B cell (primary cell): ENCODE data around the gene CDCA5. TPM values are rescaled to one million over a fixed set of nuclear protein-coding genes. Genes with fewer than 3 reads are reported as not detected.

Source experiments
- ATAC-seq: fragments of 200-7000 bp; cut with Tn5 transposase; one replicate; pipeline ENCODE4 v1.10.0; 2021; ENCODE audit warnings: low read depth, mild to moderate bottlenecking, moderate number of reproducible peaks, moderate library complexity
- CTCF ChIA-PET: fragments of 350-600 bp; sonication (Branson Sonifier 250); formaldehyde crosslinking; loops from one replicate; lab custom pipeline; 2021; ENCODE audit warnings: antibody characterized with exemption, inconsistent platforms; lab: Charles Lee
- POLR2A ChIA-PET: fragments of 350-600 bp; sonication (Branson Sonifier 250); formaldehyde crosslinking; loops from one replicate; lab custom pipeline; 2021; ENCODE audit warnings: antibody characterized with exemption; lab: Charles Lee
- DNase-seq: peaks from one replicate; pipeline ENCODE4 v3.0.0; 2013
- H2AFZ ChIP-seq: 2 replicates; pipeline ENCODE4 v1.6.1; 2012; ENCODE audit warnings: mild to moderate bottlenecking, low read depth, low read length; ENCODE audit not compliant: insufficient read depth, poor library complexity, severe bottlenecking
- H3K27ac ChIP-seq, 2 donors: 1 replicate in 1 of 2; 2 replicates in 1 of 2; pipeline ENCODE4 v1.5.1; 2012 to 2013; ENCODE audit warnings: low read length in 2 of 2, mild to moderate bottlenecking in 2 of 2, moderate library complexity in 1 of 2
- H3K27me3 ChIP-seq, 4 experiments: fragments of 200-600 bp in 1 of 4; sonication (generic) in 1 of 4; replicated peaks in 1 of 4; 1 replicate in 2 of 4; 2 replicates in 2 of 4; pipeline versions ENCODE4 v1.6.1 to v1.7.0; 2013 to 2016; ENCODE audit warnings: low read length in 3 of 4, mild to moderate bottlenecking in 2 of 4, mixed read lengths in 1 of 4, moderate library complexity in 1 of 4; ENCODE audit not compliant: insufficient read depth in 4 of 4, control insufficient read depth in 3 of 4; ENCODE audit errors: control extremely low read depth in 1 of 4
- H3K36me3 ChIP-seq, 2 experiments: replicated peaks in 1 of 2; 1 replicate in 1 of 2; 2 replicates in 1 of 2; pipeline versions ENCODE4 v1.6.1 to v1.7.1; 2013; ENCODE audit warnings: low read length in 1 of 2; ENCODE audit not compliant: insufficient read depth in 2 of 2, control insufficient read depth in 1 of 2; ENCODE audit errors: control extremely low read depth in 1 of 2, extremely low read depth in 1 of 2
- H3K4me1 ChIP-seq, 2 donors: fragments of 200-600 bp in 1 of 2; sonication (generic) in 1 of 2; 1 replicate in 1 of 2; 2 replicates in 1 of 2; pipeline versions ENCODE4 v1.5.1 to v1.6.1; 2013 to 2017; ENCODE audit warnings: low read length in 2 of 2; ENCODE audit not compliant: control insufficient read depth in 2 of 2, insufficient read depth in 2 of 2
- H3K4me2 ChIP-seq: replicated peaks from 2 replicates; pipeline ENCODE3; 2012; ENCODE audit warnings: mild to moderate bottlenecking, low read depth, low read length; ENCODE audit not compliant: poor library complexity, severe bottlenecking
- H3K4me3 ChIP-seq, 5 experiments: fragments of 200-600 bp in 1 of 5; sonication (generic) in 1 of 5; 1 replicate in 3 of 5; 2 replicates in 2 of 5; pipeline versions ENCODE4 v1.5.1 to v1.7.0; 2011 to 2016; ENCODE audit warnings: low read length in 4 of 5, mild to moderate bottlenecking in 4 of 5, low read depth in 2 of 5, control low read depth in 1 of 5, moderate library complexity in 1 of 5; ENCODE audit not compliant: insufficient read depth in 1 of 5; ENCODE audit errors: control extremely low read depth in 1 of 5, extremely low read depth in 1 of 5
- H3K79me2 ChIP-seq: fragments of 200-600 bp; sonication (generic); one replicate; pipeline ENCODE4 v1.6.0; 2016; ENCODE audit warnings: low read length; ENCODE audit not compliant: control insufficient read depth, insufficient read depth
- H3K9ac ChIP-seq: fragments of 200-600 bp; sonication (generic); 2 replicates; pipeline ENCODE4 v1.6.1; 2017; ENCODE audit warnings: mild to moderate bottlenecking, low read length, moderate library complexity
- H3K9me3 ChIP-seq, 3 donors: one replicate each; pipeline versions ENCODE4 v1.6.1 to v1.7.1; 2013; ENCODE audit warnings: low read length in 2 of 3; ENCODE audit not compliant: control insufficient read depth in 2 of 3, insufficient read depth in 1 of 3; ENCODE audit errors: control extremely low read depth in 1 of 3
- H4K20me1 ChIP-seq: 2 replicates; pipeline ENCODE4 v1.6.0; 2012; ENCODE audit warnings: mild to moderate bottlenecking, low read length; ENCODE audit not compliant: insufficient read depth, control insufficient read depth, poor library complexity, severe bottlenecking
- H3K27ac Mint-ChIP-seq: one replicate; pipeline ENCODE4 v1.8.0; 2021; ENCODE audit warnings: mixed read lengths
- H3K27me3 Mint-ChIP-seq: one replicate; pipeline ENCODE4 v1.8.0; 2021; ENCODE audit warnings: mixed read lengths
- H3K4me1 Mint-ChIP-seq: one replicate; pipeline ENCODE4 v1.8.0; 2021; ENCODE audit warnings: mixed read lengths
- H3K4me3 Mint-ChIP-seq: one replicate; pipeline ENCODE4 v1.8.0; 2021; ENCODE audit warnings: mixed read lengths
- H3K9me3 Mint-ChIP-seq: one replicate; pipeline ENCODE4 v1.8.0; 2022; ENCODE audit warnings: mixed read lengths; ENCODE audit not compliant: insufficient read depth
- CTCF ChIP-seq: fragments of 200-600 bp; IDR thresholded peaks from one replicate; pipeline ENCODE4 v1.8.0; 2022; ENCODE audit warnings: antibody characterized with exemption, mild to moderate bottlenecking
- EZH2 ChIP-seq: IDR thresholded peaks from 2 replicates; pipeline ENCODE4 v1.6.1; 2012; ENCODE audit warnings: borderline replicate concordance, low read depth, mild to moderate bottlenecking, moderate library complexity, low read length; ENCODE audit not compliant: insufficient read depth, poor library complexity, severe bottlenecking
- WGBS: methylation state at CpG from one replicate; pipeline ENCODE4 v1.1.5; 2013; ENCODE audit warnings: missing lambda C conversion rate; ENCODE audit not compliant: insufficient coverage; 5-methylcytosine and 5-hydroxymethylcytosine counted together
- intact Hi-C: fragments of 100-400 bp; cut with micrococcal nuclease; formaldehyde crosslinking; loops from one replicate; pipeline ENCODE4 v1.10.0; 2022
- polyA plus RNA-seq: library from polyadenylated mRNA; depleted of rRNA; stranded (reverse); fragments of >200 nt; gene quantifications from 2 replicates; pipeline ENCODE4 v1.2.3, GENCODE V29; 2012
- total RNA-seq, 2 donors: library from RNA; stranded (reverse); fragments of 120-200 nt in 1 of 2; gene quantifications; 1 replicate in 1 of 2; 2 replicates in 1 of 2; pipeline versions ENCODE4 v1.2.3 to v1.2.4, GENCODE V29; 2013 to 2022

The CDCA5 gene
- total and polyA plus RNA-seq, 2 donors (not counting 1 experiment from before 2014, with no cell fraction given) = 1.1 to 1.4 TPM

DNA sequence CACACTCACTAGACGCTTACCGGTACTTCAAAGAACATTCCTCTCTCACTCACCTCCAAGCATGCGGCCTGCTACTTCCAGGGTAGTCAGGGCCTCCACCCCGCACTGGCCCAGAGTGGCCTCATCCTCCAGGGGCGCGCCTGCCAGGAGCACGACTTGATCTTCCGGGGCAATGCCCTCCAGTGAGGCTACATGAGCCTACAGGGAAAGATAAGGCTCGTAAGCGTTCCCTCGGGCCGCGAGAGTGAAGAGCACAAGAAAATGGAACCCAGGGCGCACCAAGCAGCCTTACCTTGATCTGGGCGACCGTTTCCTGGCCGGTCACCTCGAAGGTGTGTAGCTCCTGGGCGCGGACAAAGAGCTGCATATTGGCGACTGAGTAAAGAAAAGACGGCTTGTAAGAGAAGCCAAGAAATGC, 37.6 kb upstream of the CDCA5 start:
- H3K79me2 ChIP-seq = peaks cover 79% of the 10 kb centered on the region
- no peaks in the 10 kb centered on the region for H3K9me3 ChIP-seq
- peak overlapping the region; percentile 95 for H3K9ac ChIP-seq
- Mint-ChIP-seq H3K4me1 (peaks cover 58% of the 10 kb centered on the region), H3K9me3 (no peaks in the 10 kb centered on the region), H3K27me3 (no peaks in the 10 kb centered on the region), H3K4me3 (peak overlapping the region; percentile 98), H3K27ac (peak overlapping the region; percentile 99)
- DNase-seq (no peak), ATAC-seq (no peak)
- peak overlapping the region; percentile 92 for H3K4me2 ChIP-seq
- TF ChIP-seq EZH2 (no peak), CTCF (no peak)
- WGBS = under 1% methylated on average over 22 of the region's 22 CpGs
- no peaks in the 10 kb centered on the region for H3K27me3 ChIP-seq
- H2AFZ ChIP-seq = peak overlapping the region; percentile 58
- peak overlapping the region; percentile 65 to 98 (median 95) for H3K4me3 ChIP-seq
- H3K27ac ChIP-seq = peak overlapping the region; percentile 93 to 96
- peaks cover 34% of the 10 kb centered on the region for H4K20me1 ChIP-seq
- peaks cover 0 to 54% of the 10 kb centered on the region in 2 experiments for H3K36me3 ChIP-seq
- ChIA-PET CTCF (interaction anchor here (0.8 to 5.0 kb wide), 16 partner anchors 8 to 672 kb away, joined by 3 to 47 read pairs (median 4); partner anchors contain the start of genes ARL2, CAPN1, CDC42BPG and SYVN1), POLR2A (interaction anchor here (0.6 to 7.3 kb wide), 13 partner anchors 10 to 1161 kb away, joined by 3 to 160 read pairs (median 3); partner anchors contain the start of genes CAPN1, EHBP1L1, MAJIN and PPP2R5B)
- H3K4me1 ChIP-seq = peaks cover 31 to 47% of the 10 kb centered on the region in 2 donors
- intact Hi-C loops = no loop called here

GRCh38 chr11:65120831-65121230, 37.0 kb upstream of the CDCA5 start:
- no peak for TF ChIP-seq EZH2
- TF ChIP-seq CTCF = no peak
- Histone ChIP-seq H3K27me3 (no peaks in the 10 kb centered on the region), H3K9me3 (no peaks in the 10 kb centered on the region), H3K4me3 (peak overlapping the region; percentile 65 to 98 (median 95)), H3K4me2 (peak overlapping the region; percentile 92), H2AFZ (no peak overlapping the region), H3K9ac (peak overlapping the region; percentile 95), H3K4me1 (peaks cover 34 to 53% of the 10 kb centered on the region in 2 donors), H3K27ac (peak overlapping the region; percentile 93 to 96), H4K20me1 (peaks cover 34% of the 10 kb centered on the region), H3K79me2 (peaks cover 85% of the 10 kb centered on the region), H3K36me3 (peaks cover 0 to 54% of the 10 kb centered on the region in 2 experiments)
- H3K4me1 Mint-ChIP-seq = peaks cover 60% of the 10 kb centered on the region
- ChIA-PET POLR2A (interaction anchor here (2.1 to 7.3 kb wide), 3 partner anchors 9 to 61 kb away, joined by 23 to 160 read pairs (median 27); partner anchors contain the start of genes CAPN1, SYVN1 and TM7SF2), CTCF (interaction anchor here (1.3 to 5.0 kb wide), 7 partner anchors 10 to 277 kb away, joined by 3 to 47 read pairs (median 17); partner anchors contain the start of genes ARL2, CAPN1, CDC42BPG and TM7SF2)
- no peaks in the 10 kb centered on the region for H3K27me3 Mint-ChIP-seq
- no peaks in the 10 kb centered on the region for H3K9me3 Mint-ChIP-seq
- peak overlapping the region; percentile 99 for H3K27ac Mint-ChIP-seq
- ATAC-seq (no peak), DNase-seq (peak; percentile 17)
- peak overlapping the region; percentile 98 for H3K4me3 Mint-ChIP-seq
- WGBS = no CpG with 5 or more reads among the region's 3 CpGs
- intact Hi-C loops = no loop called here
